ENCODE results near the gene KLHL30.
A peak's percentile ranks its signal among the peaks of the same experiment; 100 is the strongest.

The KLHL30 gene

DNA sequence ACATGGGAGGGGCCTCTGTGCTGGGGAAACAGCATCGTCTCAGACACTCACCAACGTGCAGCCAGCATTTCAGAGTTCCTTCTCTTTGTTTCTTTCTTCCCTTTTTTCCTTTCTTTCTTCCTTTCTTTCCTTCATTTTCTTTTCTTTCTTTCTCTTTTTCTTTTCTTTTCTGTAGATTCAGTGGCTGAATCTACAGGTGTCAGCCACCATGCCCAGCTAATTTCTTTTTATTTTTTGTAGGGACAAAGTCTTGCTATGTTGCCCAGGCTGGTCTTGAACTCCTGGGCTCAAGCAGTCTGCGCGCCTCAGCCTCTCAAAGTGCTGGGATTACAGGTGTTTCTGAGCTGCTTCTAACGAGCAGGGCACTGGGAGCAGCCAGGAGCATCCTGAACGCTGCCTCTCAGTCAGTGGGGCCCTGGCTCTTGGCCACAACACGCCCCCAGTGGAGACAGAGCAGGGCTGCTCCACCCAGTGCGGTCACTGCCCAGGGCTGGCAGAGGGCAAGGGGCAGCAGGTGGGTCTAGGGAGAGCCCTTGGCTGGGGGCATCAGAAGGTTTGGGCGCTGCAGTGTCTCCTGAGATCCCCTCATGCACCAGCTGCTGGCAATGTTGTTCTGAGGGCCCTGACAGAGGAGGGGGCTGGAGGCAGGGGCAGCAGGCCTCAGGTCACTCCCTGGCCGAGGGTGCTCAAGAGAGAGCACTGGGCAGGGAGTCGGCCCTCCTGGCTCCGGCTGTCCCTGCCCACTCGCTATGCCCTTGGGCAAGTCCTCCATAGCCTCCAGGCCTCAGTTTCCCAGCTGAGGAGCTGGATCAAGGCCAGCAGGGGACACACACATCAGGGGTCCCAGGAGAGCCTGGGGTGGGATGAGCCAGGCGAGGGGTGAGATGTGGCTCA is 4.7 kb upstream of the KLHL30 start:
- DNase-seq: no peak

- DNase-seq: no peak
Measured at GRCh38 chr2:238134393-238134785, 4.1 kb upstream of the KLHL30 start.

DNA sequence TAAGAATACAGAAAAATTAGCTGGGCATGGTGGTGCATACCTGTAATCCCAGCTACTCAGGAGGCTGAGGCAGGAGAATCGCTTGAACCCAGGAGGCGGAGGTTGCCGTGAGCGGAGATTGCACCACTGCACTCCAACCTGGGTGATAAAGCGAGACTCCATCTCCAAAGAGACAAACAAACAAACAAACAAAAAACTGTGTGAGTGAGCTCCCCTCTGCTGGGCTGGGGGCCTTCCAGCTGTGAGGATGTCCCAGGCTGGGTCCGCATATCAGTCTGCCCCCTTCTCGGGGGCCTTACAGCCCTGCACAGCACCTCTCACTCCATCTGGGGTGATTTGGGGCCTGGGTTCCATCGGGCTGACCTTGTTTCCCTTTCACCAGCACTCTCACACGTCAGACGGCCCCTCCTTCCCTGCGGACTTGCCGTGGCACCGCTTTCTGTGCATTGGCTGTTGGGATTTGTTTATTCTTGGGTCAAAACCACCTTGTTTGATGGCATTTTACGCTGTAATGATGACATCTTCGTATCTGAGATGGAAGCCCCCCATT is 2.8 kb upstream of the KLHL30 start:
- no peak for DNase-seq

DNA sequence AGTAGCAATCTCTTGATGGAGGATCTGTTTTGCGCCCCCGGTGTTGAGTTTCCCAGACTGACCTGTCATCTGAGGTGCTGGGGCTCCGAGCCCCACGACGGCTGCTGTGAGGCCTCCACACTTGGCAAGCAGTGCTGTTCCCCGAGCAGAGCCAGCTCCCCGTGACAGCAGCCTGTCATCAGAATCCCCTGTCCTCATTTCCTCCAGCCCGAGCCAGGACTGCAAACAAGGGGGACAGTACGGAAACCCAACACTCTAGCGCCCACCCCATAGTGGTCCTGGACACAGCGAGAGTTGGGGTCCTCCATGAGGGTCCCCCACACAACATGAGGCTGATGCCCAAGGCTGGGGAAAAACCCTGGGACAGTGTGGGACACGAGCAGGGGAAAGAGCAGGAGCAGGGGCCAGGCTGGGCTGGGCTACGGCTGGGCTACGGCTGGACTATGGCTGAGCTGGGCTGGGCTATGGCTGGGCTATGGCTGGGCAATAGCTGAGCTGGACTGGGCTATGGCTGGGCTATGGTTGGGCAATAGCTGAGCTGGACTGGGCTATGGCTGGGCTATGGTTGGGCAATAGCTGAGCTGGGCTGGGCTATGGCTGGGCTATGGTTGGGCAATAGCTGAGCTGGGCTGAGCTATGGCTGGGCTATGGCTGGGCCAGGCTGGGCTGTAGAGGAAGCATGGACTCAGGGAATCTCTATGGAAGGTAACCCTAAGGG is 1.5 kb upstream of the KLHL30 start:
- no peak for DNase-seq

- DNase-seq: no peak
Measured at GRCh38 chr2:238137885-238138284, 583 bp upstream of the KLHL30 start.

DNA sequence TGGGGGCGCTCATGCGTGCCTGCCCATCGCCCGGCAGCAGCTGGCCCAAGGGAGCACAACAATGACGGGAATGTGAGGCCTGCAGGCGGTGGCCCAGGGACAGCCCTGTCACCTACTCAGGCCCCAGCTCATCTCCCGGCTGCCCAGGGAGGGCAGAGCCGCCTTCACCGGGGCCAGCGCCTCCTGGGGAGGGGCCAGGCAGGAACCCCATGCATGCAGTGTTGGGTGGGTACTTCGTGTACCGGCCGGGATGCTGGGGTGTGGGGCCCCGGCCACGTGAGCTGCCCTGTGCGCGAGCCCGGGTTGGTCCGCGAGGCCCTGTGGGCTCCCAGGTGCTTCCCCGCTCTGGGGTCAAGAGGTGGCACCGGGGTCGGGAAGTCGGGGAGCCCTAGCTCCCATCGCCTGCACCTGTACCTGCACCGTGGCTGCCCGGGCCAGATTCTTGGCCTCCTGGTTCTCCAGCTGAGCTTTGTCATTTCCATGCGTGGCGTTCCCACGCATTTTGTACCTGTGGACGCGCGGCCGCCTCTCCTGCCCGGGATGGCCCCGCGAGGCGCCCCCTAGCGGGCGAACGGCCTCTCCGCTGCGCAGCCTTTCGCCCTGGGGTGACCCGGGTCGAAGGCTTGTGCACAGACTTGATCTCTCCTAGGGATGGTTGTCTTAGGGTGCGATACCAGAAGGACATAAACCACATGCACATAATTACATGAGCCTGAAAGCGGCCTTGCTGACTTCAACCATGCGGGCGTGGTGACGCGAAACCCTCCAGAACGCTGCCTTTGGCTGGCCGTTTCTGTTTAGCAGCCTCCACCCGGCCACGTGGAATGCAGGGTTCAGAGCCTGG is 950 bp downstream of the KLHL30 start:
- peak; percentile 68 for DNase-seq

- DNase-seq: no peak
Measured at GRCh38 chr2:238140040-238140439, 1.6 kb downstream of the KLHL30 start.

- DNase-seq: no peak
Measured at GRCh38 chr2:238140721-238141540, 2.5 kb downstream of the KLHL30 start.

DNA sequence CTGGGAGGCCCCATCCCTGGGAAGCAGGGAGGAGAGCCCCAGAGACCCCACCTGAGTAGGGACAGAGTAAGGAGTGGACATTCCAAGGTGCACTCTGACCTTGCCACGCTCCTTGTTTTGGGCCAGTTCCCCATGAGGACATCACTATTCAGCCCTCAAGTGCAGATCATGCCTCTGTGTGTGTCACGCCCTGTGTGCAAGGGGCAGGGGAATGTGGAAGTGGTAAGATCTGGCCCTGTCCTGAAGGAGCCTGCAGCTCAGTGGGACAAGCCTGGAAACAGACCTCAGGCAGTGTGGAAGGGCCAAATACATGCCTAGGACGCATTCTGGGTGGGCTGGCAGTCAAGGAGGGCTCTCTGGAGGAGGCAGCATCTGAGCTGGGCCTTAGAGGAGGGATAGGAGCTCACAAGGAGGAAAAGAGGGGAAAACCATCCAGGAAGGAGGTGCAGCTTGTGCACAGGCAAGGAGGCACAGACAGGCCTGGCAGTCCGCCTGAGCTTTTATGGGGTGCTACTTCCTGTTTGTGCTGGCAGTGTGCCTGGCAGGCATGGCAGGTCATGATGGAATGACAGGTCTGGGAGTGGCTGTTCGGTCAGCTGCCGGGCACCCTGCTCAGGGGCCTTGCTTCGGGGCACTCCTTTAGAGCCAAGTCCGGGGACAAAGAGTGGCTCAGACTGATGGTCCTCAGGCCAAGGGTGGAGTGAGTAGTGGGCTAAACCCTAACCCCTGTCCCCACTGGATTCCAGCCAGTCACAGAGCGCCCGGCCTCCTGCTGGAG is 3.3 kb downstream of the KLHL30 start:
- DNase-seq: no peak

DNA sequence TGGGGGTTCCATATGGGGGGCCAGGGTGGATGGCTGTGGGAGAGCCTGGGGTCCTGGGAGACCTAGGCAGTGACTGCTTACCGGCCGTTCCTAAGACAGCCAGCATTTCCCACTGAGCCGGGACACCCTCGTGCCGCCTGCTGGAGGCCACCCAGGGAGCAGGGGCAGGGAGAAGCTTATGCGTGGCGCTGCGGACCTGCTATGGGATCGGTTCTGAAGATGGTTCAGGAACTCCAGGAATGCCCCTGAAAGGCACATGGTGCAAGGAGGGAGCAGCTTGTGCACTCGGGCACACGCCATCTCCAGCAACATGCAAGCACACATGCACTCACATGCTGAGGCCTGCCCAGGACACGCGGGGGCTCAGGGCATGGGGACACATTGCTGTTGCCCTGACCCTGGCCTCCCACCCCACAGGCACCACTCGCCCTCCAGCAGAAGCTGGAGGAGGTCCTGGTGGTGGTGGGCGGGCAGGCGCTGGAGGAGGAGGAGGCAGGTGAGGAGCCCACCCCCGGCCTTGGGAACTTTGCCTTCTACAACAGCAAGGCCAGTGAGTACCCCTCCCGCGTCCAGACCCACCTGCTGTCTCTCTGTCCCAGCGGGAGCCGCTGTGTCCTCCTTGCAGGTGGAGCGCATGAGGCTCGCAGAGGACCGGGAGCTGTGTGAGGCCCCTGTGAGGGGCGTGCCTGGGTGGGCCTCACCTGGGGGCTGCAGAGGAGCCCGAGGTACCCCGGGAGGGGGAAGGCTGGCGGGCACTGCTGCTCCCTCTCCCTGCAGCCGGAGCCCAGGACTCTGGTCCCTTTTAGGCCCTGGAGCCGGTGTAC is 4.1 kb downstream of the KLHL30 start:
- DNase-seq: no peak

- no peak for DNase-seq
Measured at GRCh38 chr2:238143239-238143951, 4.9 kb downstream of the KLHL30 start.

DNA sequence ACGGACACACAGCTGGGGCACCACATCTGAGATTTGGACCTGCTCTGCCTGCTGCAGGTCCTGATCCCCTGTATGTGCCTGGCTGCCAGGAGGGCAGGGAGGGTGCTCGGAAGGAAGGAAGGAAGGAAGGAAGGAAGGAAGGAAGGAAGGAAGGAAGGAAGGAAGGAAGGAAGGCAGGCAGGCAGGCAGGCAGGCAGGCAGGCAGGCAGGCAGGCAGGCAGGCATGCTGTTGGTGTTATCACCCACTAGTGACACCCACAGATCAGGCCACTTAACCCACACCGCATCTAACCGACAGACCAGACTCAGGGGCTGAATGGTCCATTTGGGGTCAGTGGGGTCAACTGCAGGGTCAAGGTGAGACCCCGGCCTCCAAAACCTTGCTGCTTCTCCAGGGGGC is 5.8 kb downstream of the KLHL30 start:
- DNase-seq: no peak

- no peak for DNase-seq
Measured at GRCh38 chr2:238145046-238145445, 6.6 kb downstream of the KLHL30 start.

DNA sequence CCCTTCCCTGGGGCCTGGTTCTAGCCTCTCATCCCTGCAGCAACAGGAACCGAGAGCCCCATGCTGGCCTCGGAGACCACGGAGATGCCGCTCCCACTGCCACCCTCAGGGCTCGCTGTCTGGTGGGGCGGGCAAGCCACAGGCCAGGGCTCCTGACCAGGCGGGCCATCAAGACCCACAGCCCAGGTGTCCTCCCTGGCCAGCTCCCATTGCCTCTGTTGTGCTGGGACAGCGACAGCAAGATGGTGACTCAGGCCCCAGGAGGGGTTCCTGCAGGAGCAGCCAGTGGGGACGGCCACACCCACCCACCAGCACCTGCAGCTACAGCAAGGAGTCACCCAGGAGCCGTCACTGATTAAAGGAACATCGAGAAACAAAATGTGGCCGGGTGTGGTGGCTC is 7.4 kb downstream of the KLHL30 start:
- DNase-seq: no peak

GRCh38 chr2:238146884-238147544 is 8.5 kb downstream of the KLHL30 start:
- no peak for DNase-seq

- no peak for DNase-seq
Measured at GRCh38 chr2:238148981-238149380, 10.5 kb downstream of the KLHL30 start.

DNA sequence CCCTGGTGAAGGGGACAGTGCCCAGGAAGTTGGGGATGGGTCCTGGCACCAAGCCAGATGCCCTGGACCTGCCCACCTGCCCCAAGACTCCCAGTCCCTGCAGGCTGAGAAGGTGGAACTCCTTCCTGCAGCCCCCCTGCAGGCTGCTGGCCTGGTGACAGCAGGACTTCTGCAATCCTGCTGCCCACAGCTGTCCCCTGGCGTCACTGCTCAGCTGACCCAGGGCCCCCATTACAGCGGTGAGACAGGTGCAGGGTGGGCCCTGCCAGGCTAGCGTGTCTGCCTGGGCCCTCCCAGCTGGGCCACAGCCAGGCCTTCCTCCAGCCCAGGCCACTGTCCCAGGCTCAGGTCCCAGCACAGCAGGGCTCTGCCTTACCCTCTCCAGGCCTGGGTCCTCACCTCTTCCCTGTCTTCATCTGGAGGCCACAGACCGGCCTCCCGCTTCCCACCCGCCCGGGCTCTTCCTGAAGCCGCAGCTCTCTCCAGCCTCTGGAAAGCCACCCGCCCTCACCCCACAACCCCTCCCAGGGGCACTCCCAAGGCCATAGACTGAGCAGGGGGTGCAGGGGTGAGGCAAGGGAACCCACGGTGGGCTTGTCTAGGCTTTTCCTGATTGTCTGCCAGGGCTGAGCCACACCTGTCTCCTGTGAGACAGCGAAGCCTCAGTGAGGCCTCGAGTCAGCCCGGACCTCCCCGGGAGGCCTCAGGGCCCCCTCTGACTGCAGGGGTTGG is 11.5 kb downstream of the KLHL30 start:
- DNase-seq: no peak

DNA sequence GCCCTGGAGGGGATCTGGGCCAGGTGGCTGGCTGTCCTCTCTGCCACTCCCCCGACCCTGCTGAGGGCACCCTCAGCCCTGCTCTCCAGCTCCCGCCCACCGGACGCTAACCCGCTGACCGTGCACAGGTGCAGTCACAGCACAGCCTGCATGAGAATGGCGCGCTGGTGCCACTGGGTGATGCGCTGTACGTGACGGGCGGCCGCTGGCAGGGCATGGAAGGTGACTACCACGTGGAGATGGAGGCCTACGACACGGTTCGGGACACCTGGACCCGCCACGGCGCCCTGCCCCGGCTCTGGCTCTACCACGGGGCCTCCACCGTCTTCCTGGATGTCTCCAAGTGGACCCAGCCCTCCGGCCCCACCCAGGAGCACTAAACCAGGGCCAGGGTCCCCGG is 12.2 kb downstream of the KLHL30 start:
- no peak for DNase-seq
